Measurements from ENCODE around the gene TRIM75. TPM values are rescaled to one million over a fixed set of nuclear protein-coding genes. Genes with fewer than 3 reads are reported as not detected.

Gene TRIM75
- total RNA-seq, 1 donor from 2014 or later, result not detected

DNA sequence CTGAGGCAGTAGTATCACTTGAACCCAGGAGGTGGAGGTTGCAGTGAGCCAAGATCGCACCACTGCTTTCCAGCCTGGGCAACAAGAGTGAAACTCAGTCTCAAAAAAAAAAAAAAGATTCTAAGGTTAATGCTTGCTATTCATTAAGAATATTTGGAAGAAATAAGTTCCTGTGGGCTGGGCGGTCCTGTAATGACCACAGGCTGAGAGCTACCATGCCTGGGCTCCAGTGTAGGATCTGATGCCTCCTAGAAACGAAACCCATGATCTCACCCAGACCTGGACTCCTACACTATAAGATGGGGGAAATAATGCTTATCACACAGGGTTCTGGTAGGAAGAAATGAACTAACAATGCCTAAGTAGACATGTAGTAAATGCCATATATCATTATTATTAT is 41.2 kb downstream of the TRIM75 start:
- no peak overlapping the region for H3K27ac ChIP-seq
- DNase-seq (ENCODE audit: extremely low spot score in 2 of 2), result no peak
- H3K9me3 ChIP-seq, result no peaks in the 10 kb centered on the region
- H3K4me3 ChIP-seq, result no peak overlapping the region
- TF ChIP-seq, protein P1, sequence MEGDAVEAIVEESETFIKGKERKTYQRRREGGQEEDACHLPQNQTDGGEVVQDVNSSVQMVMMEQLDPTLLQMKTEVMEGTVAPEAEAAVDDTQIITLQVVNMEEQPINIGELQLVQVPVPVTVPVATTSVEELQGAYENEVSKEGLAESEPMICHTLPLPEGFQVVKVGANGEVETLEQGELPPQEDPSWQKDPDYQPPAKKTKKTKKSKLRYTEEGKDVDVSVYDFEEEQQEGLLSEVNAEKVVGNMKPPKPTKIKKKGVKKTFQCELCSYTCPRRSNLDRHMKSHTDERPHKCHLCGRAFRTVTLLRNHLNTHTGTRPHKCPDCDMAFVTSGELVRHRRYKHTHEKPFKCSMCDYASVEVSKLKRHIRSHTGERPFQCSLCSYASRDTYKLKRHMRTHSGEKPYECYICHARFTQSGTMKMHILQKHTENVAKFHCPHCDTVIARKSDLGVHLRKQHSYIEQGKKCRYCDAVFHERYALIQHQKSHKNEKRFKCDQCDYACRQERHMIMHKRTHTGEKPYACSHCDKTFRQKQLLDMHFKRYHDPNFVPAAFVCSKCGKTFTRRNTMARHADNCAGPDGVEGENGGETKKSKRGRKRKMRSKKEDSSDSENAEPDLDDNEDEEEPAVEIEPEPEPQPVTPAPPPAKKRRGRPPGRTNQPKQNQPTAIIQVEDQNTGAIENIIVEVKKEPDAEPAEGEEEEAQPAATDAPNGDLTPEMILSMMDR (IDR thresholded peaks at IDR 0.05), result no peak
- TF ChIP-seq POLR2AphosphoS5 (IDR thresholded peaks at IDR 0.05; ENCODE audit: insufficient read depth in 1 of 2, low read depth in 1 of 2), result no peak
- no peak for TF ChIP-seq POLR2A (IDR thresholded peaks at IDR 0.05)
- no peaks in the 10 kb centered on the region for H3K4me1 ChIP-seq
- H3K27me3 ChIP-seq, result no peaks in the 10 kb centered on the region
- intact Hi-C loops (cut with DNase I), result no loop called here
- peaks cover 0 to 34% of the 10 kb centered on the region in 2 donors for H3K36me3 ChIP-seq

DNA sequence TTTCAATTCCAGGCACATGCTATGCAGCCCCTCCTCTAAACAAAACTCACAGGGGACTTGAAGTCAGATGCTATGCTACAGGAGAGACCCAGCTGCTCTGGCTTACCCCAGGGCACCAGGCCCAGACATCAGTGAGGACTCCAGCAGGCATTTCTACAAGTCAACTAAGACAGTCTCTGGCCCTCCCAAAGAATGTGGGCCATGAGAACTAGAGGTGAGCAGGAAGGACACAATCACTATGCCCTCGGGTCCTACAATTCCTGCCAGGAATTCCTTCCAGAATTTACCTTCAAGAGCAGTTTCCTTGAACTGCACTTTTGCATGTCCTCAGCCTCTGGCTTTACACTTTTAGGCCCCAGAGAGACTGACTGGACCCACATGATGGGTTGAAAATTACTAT is 41.6 kb downstream of the TRIM75 start:
- TF ChIP-seq POLR2AphosphoS5 (IDR thresholded peaks at IDR 0.05; ENCODE audit: insufficient read depth in 1 of 2, low read depth in 1 of 2) (no peak), POLR2A (IDR thresholded peaks at IDR 0.05) (no peak)
- TF ChIP-seq, protein P1 (IDR thresholded peaks at IDR 0.05), result no peak
- Histone ChIP-seq H3K27ac (no peak overlapping the region), H3K36me3 (peaks cover 0 to 35% of the 10 kb centered on the region in 2 donors), H3K9me3 (no peaks in the 10 kb centered on the region), H3K4me1 (no peaks in the 10 kb centered on the region), H3K27me3 (no peaks in the 10 kb centered on the region), H3K4me3 (no peak overlapping the region)
- intact Hi-C loops (cut with DNase I), result no loop called here
- peak in 1 of 2 donors; percentile 32 for DNase-seq (ENCODE audit: extremely low spot score in 2 of 2)

DNA sequence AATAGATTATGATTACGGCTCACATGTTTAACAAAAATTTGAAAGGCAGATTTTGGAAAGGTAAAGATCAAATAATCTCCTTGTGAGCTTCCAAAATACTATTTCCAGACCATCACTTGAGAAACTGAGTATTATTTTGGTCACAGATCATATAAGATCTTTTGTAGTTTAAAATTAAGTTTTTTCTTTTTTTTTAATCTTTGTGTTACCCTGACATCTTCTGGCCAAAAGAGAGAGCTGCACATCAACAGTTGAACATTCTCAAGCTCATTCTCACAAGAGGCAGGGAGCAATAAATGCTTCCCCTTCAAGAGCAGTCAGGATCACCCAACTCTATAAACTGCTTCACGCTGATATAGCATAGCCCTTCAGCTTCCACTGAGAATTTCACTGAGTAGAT is 43.1 kb downstream of the TRIM75 start:
- Histone ChIP-seq H3K36me3 (peaks cover 0 to 47% of the 10 kb centered on the region in 2 donors), H3K4me1 (no peaks in the 10 kb centered on the region), H3K4me3 (no peak overlapping the region), H3K27ac (no peak overlapping the region), H3K9me3 (no peaks in the 10 kb centered on the region), H3K27me3 (no peaks in the 10 kb centered on the region)
- intact Hi-C loops (cut with DNase I), result no loop called here
- DNase-seq (ENCODE audit: extremely low spot score in 2 of 2), result no peak
- TF ChIP-seq POLR2AphosphoS5 (IDR thresholded peaks at IDR 0.05; ENCODE audit: insufficient read depth in 1 of 2, low read depth in 1 of 2) (no peak), POLR2A (IDR thresholded peaks at IDR 0.05) (no peak)
- TF ChIP-seq, protein P1 (IDR thresholded peaks at IDR 0.05), result no peak

DNA sequence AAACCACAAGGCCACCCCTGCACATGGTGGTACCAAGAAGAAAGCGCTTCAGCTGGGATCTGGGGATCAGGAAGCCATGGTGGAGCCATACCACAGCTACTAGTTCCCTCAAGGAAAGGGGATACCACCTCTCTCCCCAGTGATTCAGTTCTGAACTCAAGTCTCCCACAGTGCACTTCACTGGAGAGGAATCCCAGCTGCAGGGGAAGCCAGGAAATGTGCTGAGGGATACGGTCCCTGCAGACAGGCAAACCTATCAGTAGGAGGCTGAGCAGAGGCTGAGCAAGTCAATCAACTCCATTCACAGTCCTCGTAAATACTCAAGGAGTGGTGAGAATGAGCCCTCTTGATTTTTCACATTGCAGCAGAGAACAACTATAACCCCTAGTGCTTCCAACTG is 48.0 kb downstream of the TRIM75 start:
- H3K36me3 ChIP-seq, result peaks cover 0 to 34% of the 10 kb centered on the region in 2 donors
- peak in 1 of 2 donors; percentile 52 for DNase-seq (ENCODE audit: extremely low spot score in 2 of 2)

DNA sequence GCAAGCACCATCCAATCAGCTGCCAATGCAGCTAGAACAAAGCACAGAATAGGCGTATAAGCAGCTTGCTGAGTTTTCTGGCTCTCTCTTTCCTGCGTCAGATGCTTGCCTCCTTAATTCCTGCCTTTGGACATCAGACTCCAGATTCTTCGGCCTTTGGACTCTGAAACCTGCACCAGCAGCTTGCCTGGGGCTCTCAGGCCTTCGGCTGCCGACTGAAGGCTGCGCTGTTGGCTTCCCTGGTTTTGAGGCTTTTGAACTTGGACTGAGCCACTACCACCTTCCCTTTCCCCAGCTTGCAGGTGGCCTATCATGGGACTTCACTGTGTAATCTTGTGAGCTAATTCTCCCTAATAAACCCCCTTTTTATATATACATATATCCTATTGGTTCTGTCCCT is 52.9 kb downstream of the TRIM75 start:
- Histone ChIP-seq H3K9me3 (no peaks in the 10 kb centered on the region), H3K4me3 (no peak overlapping the region), H3K4me1 (no peaks in the 10 kb centered on the region), H3K27me3 (no peaks in the 10 kb centered on the region), H3K27ac (no peak overlapping the region), H3K36me3 (peaks cover 0 to 8% of the 10 kb centered on the region in 2 donors)
- TF ChIP-seq POLR2AphosphoS5 (IDR thresholded peaks at IDR 0.05; ENCODE audit: insufficient read depth in 1 of 2, low read depth in 1 of 2) (no peak), POLR2A (IDR thresholded peaks at IDR 0.05) (no peak)
- TF ChIP-seq, protein P1 (IDR thresholded peaks at IDR 0.05), result no peak
- DNase-seq (ENCODE audit: extremely low spot score in 2 of 2), result peak; percentile 49 to 62
- intact Hi-C loops (cut with DNase I), result no loop called here

More for the DNA sequence above, 48.0 kb downstream of the TRIM75 start:
- Histone ChIP-seq H3K27me3 (no peaks in the 10 kb centered on the region), H3K4me3 (no peak overlapping the region), H3K9me3 (no peaks in the 10 kb centered on the region), H3K27ac (no peak overlapping the region), H3K4me1 (no peaks in the 10 kb centered on the region)
- intact Hi-C loops (cut with DNase I), result no loop called here
- TF ChIP-seq, protein P1 (IDR thresholded peaks at IDR 0.05), result no peak
- TF ChIP-seq POLR2AphosphoS5 (IDR thresholded peaks at IDR 0.05; ENCODE audit: insufficient read depth in 1 of 2, low read depth in 1 of 2), result no peak
- TF ChIP-seq POLR2A (IDR thresholded peaks at IDR 0.05), result no peak

Small RNA genes within 50 kb of the gene (small RNA-seq; reads per million reads assigned to genes)
- not detected for gene AC106872.12

Other genes starting within 250 kb of the TRIM75 start
- not detected for gene APELA, start 176.7 kb upstream of the TRIM75 start, total RNA-seq
- not detected for gene TRIM61, start 76.2 kb upstream of the TRIM75 start, total RNA-seq
- gene TRIM60, start 21.9 kb upstream of the TRIM75 start, total RNA-seq, result not detected
- 7.1 TPM for gene TMEM192, start 59.0 kb downstream of the TRIM75 start, total RNA-seq
- gene KLHL2, start 153.7 kb downstream of the TRIM75 start, total RNA-seq, result 29.5 TPM